ENCODE data around the gene KLHL26. TPM values are rescaled to one million over a fixed set of nuclear protein-coding genes. Genes with fewer than 3 reads are reported as not detected.
A peak's percentile ranks its signal among the peaks of the same experiment; 100 is the strongest.

Gene KLHL26
- total and polyA plus RNA-seq, 4 donors, result 2.3 to 5.9 (median 2.4) TPM

- Histone ChIP-seq H3K4me3 (ENCODE audit: low read depth in 1 of 3, low read length in 3 of 3) (no peak overlapping the region), H3K27me3 (ENCODE audit: control insufficient read depth in 4 of 4, insufficient read depth in 4 of 4, low read length in 3 of 4) (peaks cover 8 to 12% (median 10%) of the 10 kb centered on the region in 4 donors), H3K36me3 (ENCODE audit: control insufficient read depth in 4 of 4, insufficient read depth in 3 of 4, low read depth in 1 of 4, low read length in 3 of 4) (no peaks in the 10 kb centered on the region), H3K9ac (ENCODE audit: low read depth in 1 of 2, low read length in 2 of 2) (no peak overlapping the region), H3K4me1 (ENCODE audit: control insufficient read depth in 4 of 4, insufficient read depth in 4 of 4, low read length in 3 of 4) (peaks cover 0 to 5% (median under 1%) of the 10 kb centered on the region in 4 donors), H3K27ac (ENCODE audit: low read depth in 1 of 2, low read length in 2 of 2) (no peak overlapping the region), H3K9me3 (ENCODE audit: control insufficient read depth in 4 of 4, low read length in 3 of 4) (no peaks in the 10 kb centered on the region)
- WGBS, result 4% methylated on average over 65 of the region's 65 CpGs
- no peak for TF ChIP-seq REST (IDR thresholded peaks at IDR 0.05)
- TF ChIP-seq RXRA (IDR thresholded peaks at IDR 0.05), result no peak
- TF ChIP-seq ATF3 (IDR thresholded peaks at IDR 0.05), result no peak
- TF ChIP-seq YY1 (IDR thresholded peaks at IDR 0.05), result no peak
- no peak for TF ChIP-seq SP1 (IDR thresholded peaks at IDR 0.05)
- TF ChIP-seq JUND (IDR thresholded peaks at IDR 0.05), result no peak
- no peak for TF ChIP-seq NR2F2 (IDR thresholded peaks at IDR 0.05)
- TF ChIP-seq FOXA1 (IDR thresholded peaks at IDR 0.05), result no peak
- no peak for TF ChIP-seq GABPA (IDR thresholded peaks at IDR 0.05 in 1 of 2, conservative IDR thresholded peaks at IDR 0.05 in 1 of 2)
- no peak for TF ChIP-seq TAF1 (conservative IDR thresholded peaks at IDR 0.05)
- no peak for TF ChIP-seq FOXA2 (IDR thresholded peaks at IDR 0.05)
- no peak for TF ChIP-seq EGR1 (IDR thresholded peaks at IDR 0.05; ENCODE audit: low read depth in 2 of 2)
- TF ChIP-seq CTCF (IDR thresholded peaks at IDR 0.05; ENCODE audit: low read depth, low read length, missing input control), result no peak
- TF ChIP-seq MAX (IDR thresholded peaks at IDR 0.05), result no peak
- no peak for DNase-seq (ENCODE audit: low spot score)
Observed at GRCh38 chr19:18605546-18606280, 31.1 kb upstream of the KLHL26 start.

GRCh38 chr19:18606281-18607225, 30.3 kb upstream of the KLHL26 start, which contains the start of gene CRLF1:
TSS of gene CRLF1 (minus strand) at chr19:18606799. CDS start at chr19:18606656, 143 bp downstream.
- H3K4me1 ChIP-seq (ENCODE audit: control insufficient read depth in 4 of 4, insufficient read depth in 4 of 4, low read length in 3 of 4), result peaks cover 0 to 6% (median under 1%) of the 10 kb centered on the region in 4 donors
- peak within 1 kb of the TSS in 1 of 3 donors; percentile 23 for H3K4me3 ChIP-seq (ENCODE audit: low read depth in 1 of 3, low read length in 3 of 3)
- H3K9me3 ChIP-seq (ENCODE audit: control insufficient read depth in 4 of 4, low read length in 3 of 4), result no peaks in the 10 kb centered on the region
- WGBS, result 2% methylated on average over 116 of the region's 116 CpGs
- no peak for TF ChIP-seq ATF3 (IDR thresholded peaks at IDR 0.05)
- TF ChIP-seq REST (IDR thresholded peaks at IDR 0.05), result no peak
- no peak for DNase-seq (ENCODE audit: low spot score)
- no peak within 1 kb of the TSS for H3K9ac ChIP-seq (ENCODE audit: low read depth in 1 of 2, low read length in 2 of 2)
- H3K36me3 ChIP-seq (ENCODE audit: control insufficient read depth in 4 of 4, insufficient read depth in 3 of 4, low read depth in 1 of 4, low read length in 3 of 4), result no peaks in the 10 kb centered on the region
- peaks cover 8 to 12% (median 10%) of the 10 kb centered on the region in 4 donors for H3K27me3 ChIP-seq (ENCODE audit: control insufficient read depth in 4 of 4, insufficient read depth in 4 of 4, low read length in 3 of 4)
- H3K27ac ChIP-seq (ENCODE audit: low read depth in 1 of 2, low read length in 2 of 2), result no peak within 1 kb of the TSS

Measured in liver (tissue), 9 donors.